GM12873 (cell line): Measurements from ENCODE around the gene LAYN.

Experiments used
- CTCF ChIP-seq: IDR thresholded peaks from 2 replicates; pipeline ENCODE4 v1.5.1; 2012; ENCODE audit warnings: low read depth, mild to moderate bottlenecking, moderate library complexity, low read length, control low read depth; ENCODE audit not compliant: insufficient read depth; ENCODE audit errors: missing control alignments

Gene LAYN

DNA sequence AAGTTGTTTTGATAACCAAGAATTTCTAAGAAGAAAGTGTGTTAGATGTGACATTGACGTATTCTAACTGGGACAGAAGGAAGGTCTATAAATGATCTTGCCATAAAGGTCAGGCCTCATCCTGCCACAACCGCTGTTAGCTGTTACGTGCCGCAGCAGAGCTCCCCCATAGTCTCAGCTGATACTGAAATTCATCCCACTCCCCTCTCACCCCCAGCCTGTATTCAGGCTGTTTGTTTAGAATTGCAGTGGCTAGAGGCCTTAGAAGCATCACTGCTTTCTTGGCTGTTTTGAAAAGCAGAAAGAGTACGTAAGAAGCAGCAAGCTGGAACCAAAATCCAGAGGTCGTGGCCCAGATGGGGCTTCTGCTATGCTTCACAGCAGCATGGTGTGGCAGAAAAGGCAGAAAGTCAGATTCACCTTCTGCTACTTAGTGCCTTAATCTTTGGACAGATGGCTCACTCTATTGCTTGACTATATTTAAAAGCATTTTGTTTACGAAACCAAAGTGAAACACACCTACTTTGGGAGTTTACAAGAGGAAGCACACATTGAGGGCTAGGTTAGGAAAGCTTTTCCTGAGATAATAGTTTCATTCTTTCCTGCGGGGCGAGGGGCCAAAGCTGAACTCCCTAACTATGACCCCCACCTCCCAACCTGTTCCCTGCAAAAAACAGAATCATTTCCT, 950 bp upstream of the LAYN start:
- TF ChIP-seq CTCF, result no peak

DNA sequence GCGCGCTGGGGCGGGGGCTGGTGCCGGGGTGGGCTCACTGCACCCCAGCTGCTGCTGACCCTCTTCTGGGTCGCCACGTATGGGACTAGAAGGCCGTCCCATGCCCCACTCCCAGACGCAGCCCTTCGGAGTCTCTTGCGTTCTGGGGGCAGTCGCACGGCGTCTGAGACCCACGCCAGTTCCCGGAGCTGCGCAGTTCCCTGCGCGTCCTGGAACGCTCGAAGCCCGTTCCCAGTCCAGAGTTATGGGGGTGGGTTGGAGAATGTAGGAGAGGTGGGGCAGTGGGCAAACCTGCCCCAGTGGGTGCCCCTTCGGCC, 375 bp downstream of the LAYN start:
- no peak for TF ChIP-seq CTCF

GRCh38 chr11:111541254-111542061, 938 bp downstream of the LAYN start:
- TF ChIP-seq CTCF, result no peak

DNA sequence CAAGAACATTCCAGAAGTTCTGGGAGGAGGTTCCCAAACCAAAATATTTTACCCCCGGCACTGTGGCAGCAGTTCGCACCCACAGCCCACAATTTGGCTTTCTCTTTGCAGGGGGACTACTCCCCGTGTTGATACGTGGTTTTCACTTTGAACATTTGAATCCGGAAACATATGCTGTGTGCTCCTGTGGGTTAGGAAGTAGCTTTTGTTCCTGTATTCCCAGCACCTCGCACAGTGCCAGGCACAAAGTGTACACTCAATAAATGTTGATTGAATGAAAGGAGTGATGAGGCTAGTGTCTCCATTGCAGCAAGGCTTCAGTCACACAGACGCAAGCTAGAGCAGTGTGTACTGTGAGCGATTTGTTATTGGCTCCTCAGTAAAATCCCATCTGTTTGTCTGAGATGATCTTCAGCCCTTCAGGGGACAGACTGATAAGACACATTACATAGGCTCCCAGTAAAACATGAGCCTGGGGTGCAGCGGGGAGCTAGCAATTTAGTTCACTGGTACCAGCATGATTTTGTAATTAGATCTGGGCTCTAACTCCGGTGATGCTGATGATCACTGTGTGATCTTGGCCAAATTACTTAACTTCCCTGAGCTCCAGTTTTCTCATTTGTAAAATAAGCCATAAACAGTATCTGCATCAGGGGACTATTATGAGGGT, 2.2 kb downstream of the LAYN start:
- TF ChIP-seq CTCF, result no peak

GRCh38 chr11:111548525-111548924, 8.0 kb downstream of the LAYN start:
- no peak for TF ChIP-seq CTCF

- no peak for TF ChIP-seq CTCF
Measured at GRCh38 chr11:111549196-111549868, 8.8 kb downstream of the LAYN start.

GRCh38 chr11:111549869-111550203, 9.3 kb downstream of the LAYN start:
- TF ChIP-seq CTCF, result no peak
